Retinal pigment epithelial cell (primary cell): ENCODE results near the gene NOTCH4.
A peak's percentile ranks its signal among the peaks of the same experiment; 100 is the strongest.
"Not testable (repeated sequence)": the region's sequence is repeated elsewhere in the genome, so short reads cannot be mapped to it uniquely, and the experiment has no call there.

Experiments
- DNase-seq: peaks from one replicate; pipeline ENCODE4 v3.0.0-alpha.2; 2010; ENCODE audit warnings: low read depth
- H3K4me3 ChIP-seq: 2 replicates; pipeline ENCODE4 v1.5.1; 2011; ENCODE audit warnings: mild to moderate bottlenecking, low read length, control low read depth, moderate library complexity
- CTCF ChIP-seq: conservative IDR thresholded peaks from 2 replicates; pipeline ENCODE4 v1.5.1; 2011; ENCODE audit warnings: low read depth, low read length, control low read depth, inconsistent platforms

Gene NOTCH4

GRCh38 chr6:32223258-32224235, at the start of gene NOTCH4:
TSS of gene NOTCH4 (minus strand) at chr6:32224067. CDS start at chr6:32223928, 139 bp downstream.
- DNase-seq, result no peak
- TF ChIP-seq CTCF, result no peak
- no peak within 1 kb of the TSS for H3K4me3 ChIP-seq

GRCh38 chr6:32271429-32271828, 47.6 kb upstream of the NOTCH4 start:
- DNase-seq, result no peak
- TF ChIP-seq CTCF, result no peak

GRCh38 chr6:32268459-32268858, 44.6 kb upstream of the NOTCH4 start:
- not testable (repeated sequence) for H3K4me3 ChIP-seq, DNase-seq

More at GRCh38 chr6:32271429-32271828, 47.6 kb upstream of the NOTCH4 start:
- no peak overlapping the region for H3K4me3 ChIP-seq

- TF ChIP-seq CTCF, result no peak
- no peak for DNase-seq
- no peak overlapping the region for H3K4me3 ChIP-seq
Measured at GRCh38 chr6:32267035-32267434, 43.2 kb upstream of the NOTCH4 start.

GRCh38 chr6:32257262-32257661, 33.4 kb upstream of the NOTCH4 start:
- not testable (repeated sequence) for H3K4me3 ChIP-seq, DNase-seq

GRCh38 chr6:32255199-32256153, 31.6 kb upstream of the NOTCH4 start:
- peak; percentile 62 for DNase-seq
- TF ChIP-seq CTCF, result peak; percentile 69
- H3K4me3 ChIP-seq, result peak overlapping the region; percentile 46

GRCh38 chr6:32254761-32255198, 30.9 kb upstream of the NOTCH4 start:
- peak overlapping the region; percentile 46 for H3K4me3 ChIP-seq
- no peak for DNase-seq
- TF ChIP-seq CTCF, result no peak
